MM.1S (cell line): ENCODE data around the gene GOLGA7B.

ENCODE experiments used
- DNase-seq: peaks from one replicate; pipeline ENCODE4 v3.0.0-alpha.2; 2015
- H2AFZ ChIP-seq: fragments of 300-600 bp; sonication (generic); 2 replicates; pipeline ENCODE4 v1.6.0; 2016; ENCODE audit warnings: antibody characterized with exemption, low read length
- H3F3A ChIP-seq: fragments of 300-600 bp; sonication (generic); 2 replicates; pipeline ENCODE4 v1.6.1; 2016; ENCODE audit warnings: mild to moderate bottlenecking, antibody characterized with exemption, low read length, moderate library complexity, mixed read lengths; ENCODE audit not compliant: insufficient read depth
- H3K27ac ChIP-seq: fragments of 300-600 bp; sonication (generic); 2 replicates; pipeline ENCODE4 v1.5.1; 2016; ENCODE audit warnings: mild to moderate bottlenecking, low read length
- H3K27me3 ChIP-seq: fragments of 300-600 bp; sonication (generic); replicated peaks from 2 replicates; pipeline ENCODE4 v1.6.0; 2016; ENCODE audit warnings: low read length; ENCODE audit not compliant: insufficient read depth
- H3K36me3 ChIP-seq: fragments of 300-600 bp; sonication (generic); replicated peaks from 2 replicates; pipeline ENCODE4 v1.6.1; 2016; ENCODE audit warnings: mild to moderate bottlenecking, low read length, mixed read lengths; ENCODE audit not compliant: insufficient read depth
- H3K4me1 ChIP-seq: fragments of 300-600 bp; sonication (generic); 2 replicates; pipeline ENCODE4 v1.6.1; 2016; ENCODE audit warnings: low read length, mixed read lengths
- H3K4me2 ChIP-seq: fragments of 300-600 bp; sonication (generic); 2 replicates; pipeline ENCODE4 v1.6.0; 2016; ENCODE audit warnings: low read depth, low read length
- H3K4me3 ChIP-seq: fragments of 300-600 bp; sonication (generic); 2 replicates; pipeline ENCODE4 v1.5.1; 2016; ENCODE audit warnings: low read length, mixed read lengths
- H3K79me2 ChIP-seq: fragments of 300-600 bp; sonication (generic); 2 replicates; pipeline ENCODE4 v1.6.1; 2016; ENCODE audit warnings: mixed run types, low read length, mixed read lengths
- H3K9ac ChIP-seq: fragments of 300-600 bp; sonication (generic); 2 replicates; pipeline ENCODE4 v1.6.1; 2016; ENCODE audit warnings: low read length, mixed read lengths
- H3K9me2 ChIP-seq: fragments of 300-600 bp; sonication (generic); replicated peaks from 2 replicates; pipeline ENCODE4 v1.6.1; 2016; ENCODE audit warnings: mild to moderate bottlenecking, low read length, mixed read lengths; ENCODE audit not compliant: insufficient read depth
- H3K9me3 ChIP-seq: fragments of 300-600 bp; sonication (generic); replicated peaks from 2 replicates; pipeline ENCODE4 v1.6.1; 2016; ENCODE audit warnings: mild to moderate bottlenecking, low read length, mixed read lengths; ENCODE audit not compliant: insufficient read depth
- H4K20me1 ChIP-seq: fragments of 300-600 bp; sonication (generic); 2 replicates; pipeline ENCODE4 v1.6.1; 2016; ENCODE audit warnings: mild to moderate bottlenecking, low read length, moderate library complexity, mixed read lengths; ENCODE audit not compliant: insufficient read depth
- CTCF ChIP-seq: fragments of 300-600 bp; sonication (generic); IDR thresholded peaks from 2 replicates; pipeline ENCODE4 v1.5.1; 2016; ENCODE audit warnings: antibody characterized with exemption, low read length, mixed read lengths
- EZH2 ChIP-seq: fragments of 300-600 bp; sonication (generic); optimal IDR thresholded peaks from 2 replicates; pipeline ENCODE3; 2017; ENCODE audit warnings: low read depth, mild to moderate bottlenecking, antibody characterized with exemption, low read length, mixed read lengths
- EZH2phosphoT487 ChIP-seq: fragments of 300-600 bp; sonication (generic); IDR thresholded peaks from 2 replicates; pipeline ENCODE4 v1.6.1; 2018; ENCODE audit warnings: antibody characterized with exemption, low read length

The GOLGA7B gene

GRCh38 chr10:97823734-97824133 lies 25.9 kb upstream of the GOLGA7B start:
- TF ChIP-seq EZH2 (no peak), CTCF (no peak), EZH2phosphoT487 (no peak)
- H3K4me1 ChIP-seq: no peaks in the 10 kb centered on the region

GRCh38 chr10:97825020-97825760 lies 24.5 kb upstream of the GOLGA7B start:
- Histone ChIP-seq H3K9me2 (no peaks in the 10 kb centered on the region), H4K20me1 (no peaks in the 10 kb centered on the region), H2AFZ (no peak overlapping the region), H3K27me3 (0 out of 2 replicates have a peak, but pooled peaks cover 8% of the 10 kb centered on the region), H3K9ac (no peak overlapping the region), H3K4me1 (no peaks in the 10 kb centered on the region), H3K79me2 (no peaks in the 10 kb centered on the region), H3K36me3 (no peaks in the 10 kb centered on the region), H3K27ac (no peak overlapping the region), H3K4me3 (no peak overlapping the region), H3K9me3 (no peaks in the 10 kb centered on the region), H3K4me2 (no peak overlapping the region), H3F3A (no peaks in the 10 kb centered on the region)
- no peak for DNase-seq
- no peak for TF ChIP-seq EZH2phosphoT487
- no peak for TF ChIP-seq EZH2
- no peak for TF ChIP-seq CTCF

More at GRCh38 chr10:97823734-97824133, 25.9 kb upstream of the GOLGA7B start:
- no peak overlapping the region for H3K4me3 ChIP-seq
- no peak overlapping the region for H3K4me2 ChIP-seq
- no peaks in the 10 kb centered on the region for H3F3A ChIP-seq
- H3K27ac ChIP-seq: no peak overlapping the region
- H3K9me3 ChIP-seq: no peaks in the 10 kb centered on the region
- H3K79me2 ChIP-seq: no peaks in the 10 kb centered on the region
- H3K9ac ChIP-seq: no peak overlapping the region
- no peaks in the 10 kb centered on the region for H4K20me1 ChIP-seq
- DNase-seq: no peak
- H3K36me3 ChIP-seq: no peaks in the 10 kb centered on the region
- peaks cover 5% of the 10 kb centered on the region; the same call in 1 of the 2 replicates for H3K27me3 ChIP-seq
- H3K9me2 ChIP-seq: no peaks in the 10 kb centered on the region
- H2AFZ ChIP-seq: no peak overlapping the region

- Histone ChIP-seq H3K79me2 (no peaks in the 10 kb centered on the region), H3K9ac (no peak overlapping the region), H3K36me3 (no peaks in the 10 kb centered on the region), H3K27ac (no peak overlapping the region), H3K27me3 (0 out of 2 replicates have a peak, but pooled peaks cover 8% of the 10 kb centered on the region), H3K4me3 (no peak overlapping the region), H3K4me1 (no peaks in the 10 kb centered on the region), H4K20me1 (no peaks in the 10 kb centered on the region), H3F3A (no peaks in the 10 kb centered on the region), H3K9me2 (no peaks in the 10 kb centered on the region), H3K4me2 (no peak overlapping the region), H3K9me3 (no peaks in the 10 kb centered on the region), H2AFZ (no peak overlapping the region)
- no peak for TF ChIP-seq EZH2phosphoT487
- TF ChIP-seq CTCF: no peak
- TF ChIP-seq EZH2: no peak
- no peak for DNase-seq
Measured at GRCh38 chr10:97826892-97827291, 22.8 kb upstream of the GOLGA7B start.
